ENCODE results near the gene BIN1. TPM values are rescaled to one million over a fixed set of nuclear protein-coding genes. Genes with fewer than 3 reads are reported as not detected.

BIN1 gene
- total RNA-seq, 1 experiment from 2014 or later: 42.5 TPM

DNA sequence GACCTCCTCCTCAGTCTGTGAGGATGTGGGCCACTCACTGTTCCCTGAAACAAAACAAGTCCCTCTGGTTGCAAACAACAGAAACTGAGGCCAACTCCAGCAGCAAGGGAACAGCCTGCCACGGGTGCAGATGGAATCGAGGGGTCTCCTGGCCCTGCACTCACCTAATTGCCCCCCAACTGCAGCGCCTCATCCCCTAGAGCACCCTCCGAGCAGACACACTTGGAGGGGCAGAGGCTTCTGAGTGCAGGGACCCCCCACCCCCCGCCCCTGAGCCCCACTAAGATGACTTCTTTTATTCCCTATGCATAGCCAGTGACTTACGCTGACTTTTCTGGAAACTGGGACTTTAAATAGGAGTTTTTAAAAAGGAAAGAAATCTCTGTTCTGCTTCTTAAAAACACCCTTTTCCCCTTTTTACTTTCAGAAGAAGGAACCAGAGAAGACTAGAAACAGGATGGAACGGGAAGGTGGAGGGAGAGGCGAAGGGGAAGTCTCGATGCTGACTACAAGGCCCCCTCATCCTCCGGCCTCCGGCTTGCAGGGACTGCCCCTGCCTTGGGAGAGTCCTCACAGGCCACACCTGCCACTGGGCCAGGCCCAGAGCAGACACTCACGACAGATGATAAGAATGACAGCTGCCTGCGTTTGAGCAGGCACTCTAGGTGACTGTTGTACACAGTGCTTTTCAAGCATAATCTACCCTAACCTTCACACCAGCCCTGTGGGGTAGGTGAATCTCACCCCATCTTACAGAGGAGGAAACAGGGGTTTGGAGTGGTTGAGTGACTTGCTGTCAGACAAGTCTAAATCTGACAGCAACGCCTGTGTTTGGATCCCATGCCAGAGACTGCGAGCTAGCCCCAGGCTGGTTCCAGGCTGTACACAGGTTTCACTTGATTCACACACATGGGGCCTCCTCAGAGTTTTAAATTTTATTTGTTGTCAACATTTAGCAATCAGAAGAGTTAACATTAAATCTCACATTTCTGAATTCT lies 28.2 kb upstream of the BIN1 start:
- no peak for DNase-seq (ENCODE audit: low spot score)
- Mint-ChIP-seq H3K9me3 (peaks cover 12% of the 10 kb centered on the region), H3K36me3 (no peaks in the 10 kb centered on the region; the same call in 1 of the 2 replicates), H3K27ac (no peak overlapping the region), H3K4me3 (no peak overlapping the region), H3K27me3 (ENCODE audit: low read depth) (0 out of 2 replicates have a peak, but pooled peaks cover 2% of the 10 kb centered on the region), H3K4me1 (no peaks in the 10 kb centered on the region)
- ChIA-PET CTCF (no interaction called here), POLR2A (no interaction called here)
- peak; percentile 32; the same call in 1 of the 2 replicates for ATAC-seq
- TF ChIP-seq, protein P1, sequence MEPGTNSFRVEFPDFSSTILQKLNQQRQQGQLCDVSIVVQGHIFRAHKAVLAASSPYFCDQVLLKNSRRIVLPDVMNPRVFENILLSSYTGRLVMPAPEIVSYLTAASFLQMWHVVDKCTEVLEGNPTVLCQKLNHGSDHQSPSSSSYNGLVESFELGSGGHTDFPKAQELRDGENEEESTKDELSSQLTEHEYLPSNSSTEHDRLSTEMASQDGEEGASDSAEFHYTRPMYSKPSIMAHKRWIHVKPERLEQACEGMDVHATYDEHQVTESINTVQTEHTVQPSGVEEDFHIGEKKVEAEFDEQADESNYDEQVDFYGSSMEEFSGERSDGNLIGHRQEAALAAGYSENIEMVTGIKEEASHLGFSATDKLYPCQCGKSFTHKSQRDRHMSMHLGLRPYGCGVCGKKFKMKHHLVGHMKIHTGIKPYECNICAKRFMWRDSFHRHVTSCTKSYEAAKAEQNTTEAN (CRISPR knock-in tag; IDR thresholded peaks at IDR 0.05): no peak
- TF ChIP-seq, protein P2, sequence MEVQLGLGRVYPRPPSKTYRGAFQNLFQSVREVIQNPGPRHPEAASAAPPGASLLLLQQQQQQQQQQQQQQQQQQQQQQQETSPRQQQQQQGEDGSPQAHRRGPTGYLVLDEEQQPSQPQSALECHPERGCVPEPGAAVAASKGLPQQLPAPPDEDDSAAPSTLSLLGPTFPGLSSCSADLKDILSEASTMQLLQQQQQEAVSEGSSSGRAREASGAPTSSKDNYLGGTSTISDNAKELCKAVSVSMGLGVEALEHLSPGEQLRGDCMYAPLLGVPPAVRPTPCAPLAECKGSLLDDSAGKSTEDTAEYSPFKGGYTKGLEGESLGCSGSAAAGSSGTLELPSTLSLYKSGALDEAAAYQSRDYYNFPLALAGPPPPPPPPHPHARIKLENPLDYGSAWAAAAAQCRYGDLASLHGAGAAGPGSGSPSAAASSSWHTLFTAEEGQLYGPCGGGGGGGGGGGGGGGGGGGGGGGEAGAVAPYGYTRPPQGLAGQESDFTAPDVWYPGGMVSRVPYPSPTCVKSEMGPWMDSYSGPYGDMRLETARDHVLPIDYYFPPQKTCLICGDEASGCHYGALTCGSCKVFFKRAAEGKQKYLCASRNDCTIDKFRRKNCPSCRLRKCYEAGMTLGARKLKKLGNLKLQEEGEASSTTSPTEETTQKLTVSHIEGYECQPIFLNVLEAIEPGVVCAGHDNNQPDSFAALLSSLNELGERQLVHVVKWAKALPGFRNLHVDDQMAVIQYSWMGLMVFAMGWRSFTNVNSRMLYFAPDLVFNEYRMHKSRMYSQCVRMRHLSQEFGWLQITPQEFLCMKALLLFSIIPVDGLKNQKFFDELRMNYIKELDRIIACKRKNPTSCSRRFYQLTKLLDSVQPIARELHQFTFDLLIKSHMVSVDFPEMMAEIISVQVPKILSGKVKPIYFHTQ (CRISPR knock-in tag; IDR thresholded peaks at IDR 0.05): no peak
- TF ChIP-seq EMX1 (CRISPR knock-in tag; IDR thresholded peaks at IDR 0.05) (no peak), GTF2I (CRISPR knock-in tag; conservative IDR thresholded peaks at IDR 0.05) (no peak), ZNF423 (CRISPR knock-in tag; IDR thresholded peaks at IDR 0.05) (no peak)
- TF ChIP-seq, protein P3, sequence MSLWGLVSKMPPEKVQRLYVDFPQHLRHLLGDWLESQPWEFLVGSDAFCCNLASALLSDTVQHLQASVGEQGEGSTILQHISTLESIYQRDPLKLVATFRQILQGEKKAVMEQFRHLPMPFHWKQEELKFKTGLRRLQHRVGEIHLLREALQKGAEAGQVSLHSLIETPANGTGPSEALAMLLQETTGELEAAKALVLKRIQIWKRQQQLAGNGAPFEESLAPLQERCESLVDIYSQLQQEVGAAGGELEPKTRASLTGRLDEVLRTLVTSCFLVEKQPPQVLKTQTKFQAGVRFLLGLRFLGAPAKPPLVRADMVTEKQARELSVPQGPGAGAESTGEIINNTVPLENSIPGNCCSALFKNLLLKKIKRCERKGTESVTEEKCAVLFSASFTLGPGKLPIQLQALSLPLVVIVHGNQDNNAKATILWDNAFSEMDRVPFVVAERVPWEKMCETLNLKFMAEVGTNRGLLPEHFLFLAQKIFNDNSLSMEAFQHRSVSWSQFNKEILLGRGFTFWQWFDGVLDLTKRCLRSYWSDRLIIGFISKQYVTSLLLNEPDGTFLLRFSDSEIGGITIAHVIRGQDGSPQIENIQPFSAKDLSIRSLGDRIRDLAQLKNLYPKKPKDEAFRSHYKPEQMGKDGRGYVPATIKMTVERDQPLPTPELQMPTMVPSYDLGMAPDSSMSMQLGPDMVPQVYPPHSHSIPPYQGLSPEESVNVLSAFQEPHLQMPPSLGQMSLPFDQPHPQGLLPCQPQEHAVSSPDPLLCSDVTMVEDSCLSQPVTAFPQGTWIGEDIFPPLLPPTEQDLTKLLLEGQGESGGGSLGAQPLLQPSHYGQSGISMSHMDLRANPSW (CRISPR knock-in tag; conservative IDR thresholded peaks at IDR 0.05; ENCODE audit: low read depth): no peak

DNA sequence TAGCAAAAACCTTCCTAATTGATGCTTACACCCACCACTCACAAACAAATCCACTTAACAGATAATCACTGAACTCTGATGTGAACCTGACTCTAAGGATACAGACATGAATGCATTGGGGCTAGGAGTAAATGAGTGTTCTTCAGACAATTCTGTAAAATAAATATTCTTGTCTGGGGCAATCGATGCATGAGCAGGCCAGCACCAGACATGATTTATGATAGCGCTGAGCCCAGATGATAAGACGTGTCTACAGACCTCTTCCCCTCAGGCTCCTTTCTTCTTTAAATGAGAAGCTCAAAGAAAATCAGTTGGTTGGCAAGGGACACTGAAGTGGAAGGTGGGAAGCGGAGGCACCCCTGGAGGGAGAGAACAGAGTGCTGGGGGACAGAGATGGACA lies 27.3 kb upstream of the BIN1 start:
- H3K27ac Mint-ChIP-seq: no peak overlapping the region
- H3K9me3 Mint-ChIP-seq: peaks cover 5% of the 10 kb centered on the region
- H3K4me1 Mint-ChIP-seq: no peaks in the 10 kb centered on the region
- no peaks in the 10 kb centered on the region; the same call in 1 of the 2 replicates for H3K36me3 Mint-ChIP-seq
- TF ChIP-seq, protein P4, sequence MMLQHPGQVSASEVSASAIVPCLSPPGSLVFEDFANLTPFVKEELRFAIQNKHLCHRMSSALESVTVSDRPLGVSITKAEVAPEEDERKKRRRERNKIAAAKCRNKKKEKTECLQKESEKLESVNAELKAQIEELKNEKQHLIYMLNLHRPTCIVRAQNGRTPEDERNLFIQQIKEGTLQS (CRISPR knock-in tag; conservative IDR thresholded peaks at IDR 0.05): no peak
- TF ChIP-seq, protein P5, sequence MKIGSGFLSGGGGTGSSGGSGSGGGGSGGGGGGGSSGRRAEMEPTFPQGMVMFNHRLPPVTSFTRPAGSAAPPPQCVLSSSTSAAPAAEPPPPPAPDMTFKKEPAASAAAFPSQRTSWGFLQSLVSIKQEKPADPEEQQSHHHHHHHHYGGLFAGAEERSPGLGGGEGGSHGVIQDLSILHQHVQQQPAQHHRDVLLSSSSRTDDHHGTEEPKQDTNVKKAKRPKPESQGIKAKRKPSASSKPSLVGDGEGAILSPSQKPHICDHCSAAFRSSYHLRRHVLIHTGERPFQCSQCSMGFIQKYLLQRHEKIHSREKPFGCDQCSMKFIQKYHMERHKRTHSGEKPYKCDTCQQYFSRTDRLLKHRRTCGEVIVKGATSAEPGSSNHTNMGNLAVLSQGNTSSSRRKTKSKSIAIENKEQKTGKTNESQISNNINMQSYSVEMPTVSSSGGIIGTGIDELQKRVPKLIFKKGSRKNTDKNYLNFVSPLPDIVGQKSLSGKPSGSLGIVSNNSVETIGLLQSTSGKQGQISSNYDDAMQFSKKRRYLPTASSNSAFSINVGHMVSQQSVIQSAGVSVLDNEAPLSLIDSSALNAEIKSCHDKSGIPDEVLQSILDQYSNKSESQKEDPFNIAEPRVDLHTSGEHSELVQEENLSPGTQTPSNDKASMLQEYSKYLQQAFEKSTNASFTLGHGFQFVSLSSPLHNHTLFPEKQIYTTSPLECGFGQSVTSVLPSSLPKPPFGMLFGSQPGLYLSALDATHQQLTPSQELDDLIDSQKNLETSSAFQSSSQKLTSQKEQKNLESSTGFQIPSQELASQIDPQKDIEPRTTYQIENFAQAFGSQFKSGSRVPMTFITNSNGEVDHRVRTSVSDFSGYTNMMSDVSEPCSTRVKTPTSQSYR (CRISPR knock-in tag; IDR thresholded peaks at IDR 0.05): no peak
- no peak for TF ChIP-seq SMAD4 (CRISPR knock-in tag; IDR thresholded peaks at IDR 0.05)
- no peak for TF ChIP-seq ZNF317 (CRISPR knock-in tag; IDR thresholded peaks at IDR 0.05; ENCODE audit: borderline replicate concordance, low read depth)
- no peak for TF ChIP-seq ZNF138 (CRISPR knock-in tag; conservative IDR thresholded peaks at IDR 0.05)
- DNase-seq (ENCODE audit: low spot score): no peak
- no peak overlapping the region for H3K4me3 Mint-ChIP-seq
- ChIA-PET CTCF (no interaction called here), POLR2A (interaction anchor here (0.7 kb wide), 1 partner anchor 15 kb away, joined by 3 read pairs; no protein-coding TSS in a partner anchor)
- ATAC-seq: no peak
- 0 out of 2 replicates have a peak, but pooled peaks cover 2% of the 10 kb centered on the region for H3K27me3 Mint-ChIP-seq (ENCODE audit: low read depth)
